ENCODE data around the gene FIBCD1. TPM values are rescaled to one million over a fixed set of nuclear protein-coding genes. Genes with fewer than 3 reads are reported as not detected.

FIBCD1 gene
- total and polyA plus RNA-seq, 2 experiments from 2014 or later: 4.4 to 5.6 TPM

DNA sequence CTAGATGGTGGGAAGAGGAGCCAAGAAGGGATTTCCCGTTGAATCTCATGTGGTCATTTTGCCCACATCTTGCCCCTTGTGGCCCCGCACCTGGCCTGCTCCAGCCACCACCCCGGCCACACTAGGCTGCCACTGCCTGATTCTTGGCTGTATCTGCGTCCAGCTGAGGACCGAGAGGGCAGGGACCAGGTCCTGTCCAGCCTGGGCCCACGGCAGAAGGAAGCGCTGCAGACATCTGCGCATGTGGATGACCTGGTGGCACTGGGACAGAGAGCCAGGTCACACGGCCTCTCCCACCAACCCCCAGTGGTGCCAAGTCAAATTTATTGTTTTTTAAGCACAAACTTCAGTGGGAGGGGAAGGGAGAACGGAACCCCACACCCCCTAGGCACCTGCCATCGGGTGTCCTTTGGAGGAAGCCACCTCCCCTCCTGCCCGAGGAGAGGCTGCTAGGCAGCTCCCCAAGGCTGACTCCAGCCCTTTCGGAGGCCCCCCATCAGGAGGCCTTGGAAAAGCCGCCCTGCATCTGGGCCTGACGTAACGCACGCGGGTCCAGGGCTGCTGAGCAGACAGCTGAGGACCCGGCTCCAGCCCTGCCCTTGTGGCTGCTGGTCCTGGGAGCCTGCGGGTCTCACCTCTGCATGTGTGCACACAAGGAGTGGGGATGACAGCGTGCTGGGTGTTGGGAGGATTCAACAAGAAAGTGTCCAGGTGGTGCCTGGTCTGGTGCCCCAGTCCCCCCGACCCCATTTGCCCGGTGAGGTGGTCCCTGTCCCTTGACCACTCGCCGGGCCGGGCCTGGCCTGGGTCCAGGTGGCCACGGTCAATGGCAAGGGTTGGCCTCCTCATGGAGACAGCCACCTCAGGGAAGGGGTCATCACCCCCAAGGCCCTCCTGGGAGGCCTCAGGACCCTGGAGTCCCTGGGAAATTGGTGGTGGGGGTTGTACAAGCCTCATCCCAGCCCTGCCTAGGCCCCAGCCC is 36.6 kb downstream of the FIBCD1 start (continued):
- TF ChIP-seq, protein P1, sequence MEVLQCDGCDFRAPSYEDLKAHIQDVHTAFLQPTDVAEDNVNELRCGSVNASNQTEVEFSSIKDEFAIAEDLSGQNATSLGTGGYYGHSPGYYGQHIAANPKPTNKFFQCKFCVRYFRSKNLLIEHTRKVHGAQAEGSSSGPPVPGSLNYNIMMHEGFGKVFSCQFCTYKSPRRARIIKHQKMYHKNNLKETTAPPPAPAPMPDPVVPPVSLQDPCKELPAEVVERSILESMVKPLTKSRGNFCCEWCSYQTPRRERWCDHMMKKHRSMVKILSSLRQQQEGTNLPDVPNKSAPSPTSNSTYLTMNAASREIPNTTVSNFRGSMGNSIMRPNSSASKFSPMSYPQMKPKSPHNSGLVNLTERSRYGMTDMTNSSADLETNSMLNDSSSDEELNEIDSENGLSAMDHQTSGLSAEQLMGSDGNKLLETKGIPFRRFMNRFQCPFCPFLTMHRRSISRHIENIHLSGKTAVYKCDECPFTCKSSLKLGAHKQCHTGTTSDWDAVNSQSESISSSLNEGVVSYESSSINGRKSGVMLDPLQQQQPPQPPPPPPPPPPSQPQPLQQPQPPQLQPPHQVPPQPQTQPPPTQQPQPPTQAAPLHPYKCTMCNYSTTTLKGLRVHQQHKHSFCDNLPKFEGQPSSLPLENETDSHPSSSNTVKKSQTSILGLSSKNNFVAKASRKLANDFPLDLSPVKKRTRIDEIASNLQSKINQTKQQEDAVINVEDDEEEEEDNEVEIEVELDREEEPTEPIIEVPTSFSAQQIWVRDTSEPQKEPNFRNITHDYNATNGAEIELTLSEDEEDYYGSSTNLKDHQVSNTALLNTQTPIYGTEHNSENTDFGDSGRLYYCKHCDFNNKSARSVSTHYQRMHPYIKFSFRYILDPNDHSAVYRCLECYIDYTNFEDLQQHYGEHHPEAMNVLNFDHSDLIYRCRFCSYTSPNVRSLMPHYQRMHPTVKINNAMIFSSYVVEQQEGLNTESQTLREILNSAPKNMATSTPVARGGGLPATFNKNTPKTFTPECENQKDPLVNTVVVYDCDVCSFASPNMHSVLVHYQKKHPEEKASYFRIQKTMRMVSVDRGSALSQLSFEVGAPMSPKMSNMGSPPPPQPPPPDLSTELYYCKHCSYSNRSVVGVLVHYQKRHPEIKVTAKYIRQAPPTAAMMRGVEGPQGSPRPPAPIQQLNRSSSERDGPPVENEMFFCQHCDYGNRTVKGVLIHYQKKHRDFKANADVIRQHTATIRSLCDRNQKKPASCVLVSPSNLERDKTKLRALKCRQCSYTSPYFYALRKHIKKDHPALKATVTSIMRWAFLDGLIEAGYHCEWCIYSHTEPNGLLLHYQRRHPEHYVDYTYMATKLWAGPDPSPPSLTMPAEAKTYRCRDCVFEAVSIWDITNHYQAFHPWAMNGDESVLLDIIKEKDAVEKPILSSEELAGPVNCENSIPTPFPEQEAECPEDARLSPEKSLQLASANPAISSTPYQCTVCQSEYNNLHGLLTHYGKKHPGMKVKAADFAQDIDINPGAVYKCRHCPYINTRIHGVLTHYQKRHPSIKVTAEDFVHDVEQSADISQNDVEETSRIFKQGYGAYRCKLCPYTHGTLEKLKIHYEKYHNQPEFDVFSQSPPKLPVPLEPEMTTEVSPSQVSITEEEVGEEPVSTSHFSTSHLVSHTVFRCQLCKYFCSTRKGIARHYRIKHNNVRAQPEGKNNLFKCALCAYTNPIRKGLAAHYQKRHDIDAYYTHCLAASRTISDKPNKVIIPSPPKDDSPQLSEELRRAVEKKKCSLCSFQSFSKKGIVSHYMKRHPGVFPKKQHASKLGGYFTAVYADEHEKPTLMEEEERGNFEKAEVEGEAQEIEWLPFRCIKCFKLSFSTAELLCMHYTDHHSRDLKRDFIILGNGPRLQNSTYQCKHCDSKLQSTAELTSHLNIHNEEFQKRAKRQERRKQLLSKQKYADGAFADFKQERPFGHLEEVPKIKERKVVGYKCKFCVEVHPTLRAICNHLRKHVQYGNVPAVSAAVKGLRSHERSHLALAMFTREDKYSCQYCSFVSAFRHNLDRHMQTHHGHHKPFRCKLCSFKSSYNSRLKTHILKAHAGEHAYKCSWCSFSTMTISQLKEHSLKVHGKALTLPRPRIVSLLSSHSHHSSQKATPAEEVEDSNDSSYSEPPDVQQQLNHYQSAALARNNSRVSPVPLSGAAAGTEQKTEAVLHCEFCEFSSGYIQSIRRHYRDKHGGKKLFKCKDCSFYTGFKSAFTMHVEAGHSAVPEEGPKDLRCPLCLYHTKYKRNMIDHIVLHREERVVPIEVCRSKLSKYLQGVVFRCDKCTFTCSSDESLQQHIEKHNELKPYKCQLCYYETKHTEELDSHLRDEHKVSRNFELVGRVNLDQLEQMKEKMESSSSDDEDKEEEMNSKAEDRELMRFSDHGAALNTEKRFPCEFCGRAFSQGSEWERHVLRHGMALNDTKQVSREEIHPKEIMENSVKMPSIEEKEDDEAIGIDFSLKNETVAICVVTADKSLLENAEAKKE (CRISPR knock-in tag; IDR thresholded peaks at IDR 0.05): no peak
- TF ChIP-seq CREB1 (CRISPR knock-in tag; IDR thresholded peaks at IDR 0.05; ENCODE audit: low read depth): no peak
- TF ChIP-seq NANOG (IDR thresholded peaks at IDR 0.05; ENCODE audit: borderline replicate concordance): no peak
- no peak for TF ChIP-seq POLR2AphosphoS5 (IDR thresholded peaks at IDR 0.05; ENCODE audit: low read depth)
- TF ChIP-seq ZNF331 (CRISPR knock-in tag; IDR thresholded peaks at IDR 0.05; ENCODE audit: low read depth): no peak
- TF ChIP-seq STAT1 (IDR thresholded peaks at IDR 0.05; ENCODE audit: unreplicated experiment): no peak

DNA sequence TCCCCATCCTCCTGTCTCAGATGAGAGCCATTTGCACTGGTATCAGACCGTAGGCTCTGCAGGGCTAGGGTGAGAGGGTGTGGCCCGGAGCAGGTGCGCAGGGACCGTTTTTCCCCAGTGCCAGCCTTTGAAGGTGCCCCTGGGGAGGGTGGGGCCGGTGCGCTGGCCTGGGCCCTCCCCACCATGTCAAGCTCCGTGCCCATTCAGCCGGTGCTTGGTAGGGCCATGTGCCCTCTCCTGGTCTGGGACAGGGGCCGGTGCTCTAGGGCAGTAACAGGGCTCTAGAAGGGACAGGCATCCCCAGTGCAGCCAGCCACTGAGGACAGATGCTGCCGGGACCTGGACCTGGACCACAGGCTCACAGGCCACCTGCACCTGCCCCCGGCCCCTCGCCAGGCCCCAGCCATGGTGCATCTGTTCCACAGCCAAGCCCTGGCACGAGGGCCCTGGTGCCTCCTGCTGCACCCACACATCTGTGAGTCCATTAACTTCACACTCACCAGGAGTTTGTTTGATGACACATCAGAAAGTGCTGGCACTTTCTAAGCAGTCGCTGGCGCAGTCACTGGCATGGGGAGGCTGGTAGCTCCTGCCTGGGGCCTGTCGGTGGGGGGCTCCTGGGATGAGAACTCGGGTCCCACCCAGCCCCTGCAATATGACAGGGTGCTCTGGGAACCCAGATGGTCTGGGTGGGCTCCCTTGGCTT is 37.4 kb downstream of the FIBCD1 start:
- DNase-seq (ENCODE audit: low spot score) (no peak), ATAC-seq (no peak)
- Histone ChIP-seq H3K4me1 (ENCODE audit: insufficient read depth) (no peaks in the 10 kb centered on the region), H3K36me3 (ENCODE audit: insufficient read depth) (no peaks in the 10 kb centered on the region), H3F3A (replicated peaks; ENCODE audit: low read depth) (no peaks in the 10 kb centered on the region), H3K27ac (ENCODE audit: low read depth) (no peak overlapping the region), H4K20me1 (replicated peaks; ENCODE audit: insufficient read depth) (no peaks in the 10 kb centered on the region), H3K9me2 (ENCODE audit: insufficient read depth) (no peaks in the 10 kb centered on the region), H2AFZ (no peak overlapping the region), H3K4me3 (no peak overlapping the region), H3K27me3 (ENCODE audit: insufficient read depth) (no peaks in the 10 kb centered on the region), H3K79me2 (replicated peaks; ENCODE audit: insufficient read depth) (no peaks in the 10 kb centered on the region), H3K4me2 (no peak overlapping the region)
- H3K36me3 Mint-ChIP-seq (ENCODE audit: low read depth): no peaks in the 10 kb centered on the region
- H3K9me3 Mint-ChIP-seq: no peaks in the 10 kb centered on the region
- H3K27ac Mint-ChIP-seq: no peak overlapping the region
- no peak overlapping the region for H3K4me3 Mint-ChIP-seq
- H3K27me3 Mint-ChIP-seq (ENCODE audit: insufficient read depth, low read depth, poor library complexity): peaks cover 14% of the 10 kb centered on the region
- no peaks in the 10 kb centered on the region for H3K4me1 Mint-ChIP-seq
- TF ChIP-seq EZH2phosphoT487 (IDR thresholded peaks at IDR 0.05; ENCODE audit: unreplicated experiment) (no peak), ZNF114 (CRISPR knock-in tag; IDR thresholded peaks at IDR 0.05) (no peak), JUNB (IDR thresholded peaks at IDR 0.05; ENCODE audit: unreplicated experiment) (no peak), CREB1 (CRISPR knock-in tag; IDR thresholded peaks at IDR 0.05; ENCODE audit: low read depth) (no peak)
- TF ChIP-seq, protein P2, sequence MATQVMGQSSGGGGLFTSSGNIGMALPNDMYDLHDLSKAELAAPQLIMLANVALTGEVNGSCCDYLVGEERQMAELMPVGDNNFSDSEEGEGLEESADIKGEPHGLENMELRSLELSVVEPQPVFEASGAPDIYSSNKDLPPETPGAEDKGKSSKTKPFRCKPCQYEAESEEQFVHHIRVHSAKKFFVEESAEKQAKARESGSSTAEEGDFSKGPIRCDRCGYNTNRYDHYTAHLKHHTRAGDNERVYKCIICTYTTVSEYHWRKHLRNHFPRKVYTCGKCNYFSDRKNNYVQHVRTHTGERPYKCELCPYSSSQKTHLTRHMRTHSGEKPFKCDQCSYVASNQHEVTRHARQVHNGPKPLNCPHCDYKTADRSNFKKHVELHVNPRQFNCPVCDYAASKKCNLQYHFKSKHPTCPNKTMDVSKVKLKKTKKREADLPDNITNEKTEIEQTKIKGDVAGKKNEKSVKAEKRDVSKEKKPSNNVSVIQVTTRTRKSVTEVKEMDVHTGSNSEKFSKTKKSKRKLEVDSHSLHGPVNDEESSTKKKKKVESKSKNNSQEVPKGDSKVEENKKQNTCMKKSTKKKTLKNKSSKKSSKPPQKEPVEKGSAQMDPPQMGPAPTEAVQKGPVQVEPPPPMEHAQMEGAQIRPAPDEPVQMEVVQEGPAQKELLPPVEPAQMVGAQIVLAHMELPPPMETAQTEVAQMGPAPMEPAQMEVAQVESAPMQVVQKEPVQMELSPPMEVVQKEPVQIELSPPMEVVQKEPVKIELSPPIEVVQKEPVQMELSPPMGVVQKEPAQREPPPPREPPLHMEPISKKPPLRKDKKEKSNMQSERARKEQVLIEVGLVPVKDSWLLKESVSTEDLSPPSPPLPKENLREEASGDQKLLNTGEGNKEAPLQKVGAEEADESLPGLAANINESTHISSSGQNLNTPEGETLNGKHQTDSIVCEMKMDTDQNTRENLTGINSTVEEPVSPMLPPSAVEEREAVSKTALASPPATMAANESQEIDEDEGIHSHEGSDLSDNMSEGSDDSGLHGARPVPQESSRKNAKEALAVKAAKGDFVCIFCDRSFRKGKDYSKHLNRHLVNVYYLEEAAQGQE (IDR thresholded peaks at IDR 0.05; ENCODE audit: unreplicated experiment): no peak
- TF ChIP-seq, protein P3, sequence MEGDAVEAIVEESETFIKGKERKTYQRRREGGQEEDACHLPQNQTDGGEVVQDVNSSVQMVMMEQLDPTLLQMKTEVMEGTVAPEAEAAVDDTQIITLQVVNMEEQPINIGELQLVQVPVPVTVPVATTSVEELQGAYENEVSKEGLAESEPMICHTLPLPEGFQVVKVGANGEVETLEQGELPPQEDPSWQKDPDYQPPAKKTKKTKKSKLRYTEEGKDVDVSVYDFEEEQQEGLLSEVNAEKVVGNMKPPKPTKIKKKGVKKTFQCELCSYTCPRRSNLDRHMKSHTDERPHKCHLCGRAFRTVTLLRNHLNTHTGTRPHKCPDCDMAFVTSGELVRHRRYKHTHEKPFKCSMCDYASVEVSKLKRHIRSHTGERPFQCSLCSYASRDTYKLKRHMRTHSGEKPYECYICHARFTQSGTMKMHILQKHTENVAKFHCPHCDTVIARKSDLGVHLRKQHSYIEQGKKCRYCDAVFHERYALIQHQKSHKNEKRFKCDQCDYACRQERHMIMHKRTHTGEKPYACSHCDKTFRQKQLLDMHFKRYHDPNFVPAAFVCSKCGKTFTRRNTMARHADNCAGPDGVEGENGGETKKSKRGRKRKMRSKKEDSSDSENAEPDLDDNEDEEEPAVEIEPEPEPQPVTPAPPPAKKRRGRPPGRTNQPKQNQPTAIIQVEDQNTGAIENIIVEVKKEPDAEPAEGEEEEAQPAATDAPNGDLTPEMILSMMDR (conservative IDR thresholded peaks at IDR 0.05; ENCODE audit: low read depth in 2 of 2): no peak

All from GM23338 (cell line).